Keratinocyte (primary cell): Measurements from ENCODE around the gene GPR39. TPM values are rescaled to one million over a fixed set of nuclear protein-coding genes. Genes with fewer than 3 reads are reported as not detected.

Source experiments
- DNase-seq: peaks from one replicate; pipeline ENCODE4 v3.0.0-alpha.2; 2011; ENCODE audit warnings: low read depth, missing footprints, low spot score
- FAIRE-seq: peaks from 2 replicates; lab custom pipeline; 2011; peaks lifted over from hg19 to GRCh38; lab: Jason Lieb, UNC
- H2AFZ ChIP-seq: 2 replicates; pipeline ENCODE4 v1.6.0; 2012; ENCODE audit warnings: low read length, control low read depth, inconsistent platforms; ENCODE audit not compliant: control insufficient read depth
- H3K27ac ChIP-seq: 2 replicates; pipeline ENCODE4 v1.5.1; 2011; ENCODE audit warnings: low read length; ENCODE audit not compliant: control insufficient read depth, insufficient read depth
- H3K27me3 ChIP-seq: 3 replicates; pipeline ENCODE4 v1.6.0; 2011; ENCODE audit warnings: low read length; ENCODE audit not compliant: control insufficient read depth, insufficient read depth; ENCODE audit errors: extremely low read depth
- H3K36me3 ChIP-seq, 2 experiments: 2 replicates in 1 of 2; 3 replicates in 1 of 2; pipeline ENCODE4 v1.5.1; 2011; ENCODE audit warnings: low read length in 2 of 2, mild to moderate bottlenecking in 1 of 2; ENCODE audit not compliant: control insufficient read depth in 2 of 2, insufficient read depth in 2 of 2; ENCODE audit errors: extremely low read depth in 1 of 2
- H3K4me1 ChIP-seq: 3 replicates; pipeline ENCODE4 v1.5.1; 2011; ENCODE audit warnings: low read length; ENCODE audit not compliant: control insufficient read depth, insufficient read depth; ENCODE audit errors: extremely low read depth
- H3K4me2 ChIP-seq: 3 replicates; pipeline ENCODE4 v1.6.0; 2011; ENCODE audit warnings: low read depth, low read length; ENCODE audit not compliant: control insufficient read depth, insufficient read depth; ENCODE audit errors: extremely low read depth
- H3K4me3 ChIP-seq, 3 experiments: fragments of 200-600 bp in 1 of 3; sonication (generic) in 1 of 3; 2 replicates in 2 of 3; 3 replicates in 1 of 3; pipeline ENCODE4 v1.5.1; 2011 to 2016; ENCODE audit warnings: low read length in 3 of 3, mild to moderate bottlenecking in 3 of 3, control low read depth in 2 of 3, inconsistent platforms in 1 of 3, low read depth in 1 of 3, mixed read lengths in 1 of 3, mixed run types in 1 of 3, moderate library complexity in 1 of 3; ENCODE audit not compliant: control insufficient read depth in 2 of 3, insufficient read depth in 2 of 3; ENCODE audit errors: extremely low read depth in 1 of 3
- H3K79me2 ChIP-seq: 2 replicates; pipeline ENCODE4 v1.6.0; 2012; ENCODE audit warnings: low read length; ENCODE audit not compliant: control insufficient read depth, insufficient read depth
- H3K9ac ChIP-seq: 3 replicates; pipeline ENCODE4 v1.6.0; 2011; ENCODE audit warnings: low read length; ENCODE audit not compliant: control insufficient read depth, insufficient read depth; ENCODE audit errors: extremely low read depth
- H3K9me1 ChIP-seq: 3 replicates; pipeline ENCODE4 v1.6.0; 2011; ENCODE audit warnings: low read length; ENCODE audit not compliant: control insufficient read depth, insufficient read depth; ENCODE audit errors: extremely low read depth
- H3K9me3 ChIP-seq: 2 replicates; pipeline ENCODE4 v1.5.1; 2012; ENCODE audit warnings: low read depth, low read length; ENCODE audit not compliant: control insufficient read depth
- H4K20me1 ChIP-seq: 3 replicates; pipeline ENCODE4 v1.6.0; 2011; ENCODE audit warnings: low read length; ENCODE audit not compliant: control insufficient read depth, insufficient read depth; ENCODE audit errors: extremely low read depth
- CTCF ChIP-seq, 3 experiments: IDR thresholded peaks in 1 of 3; conservative IDR thresholded peaks in 1 of 3; optimal IDR thresholded peaks in 1 of 3; 2 replicates in 2 of 3; 3 replicates in 1 of 3; pipeline versions ENCODE3 to v1.5.1; 2011; ENCODE audit warnings: low read length in 3 of 3, mild to moderate bottlenecking in 3 of 3, moderate library complexity in 2 of 3, control low read depth in 1 of 3, inconsistent platforms in 1 of 3; ENCODE audit not compliant: insufficient read depth in 2 of 3; ENCODE audit errors: extremely low read depth in 1 of 3
- EZH2 ChIP-seq: IDR thresholded peaks from one replicate; pipeline ENCODE4 v1.6.1; 2012; ENCODE audit warnings: inconsistent platforms, mild to moderate bottlenecking, low read length, moderate library complexity
- dilution Hi-C: fragments of 300-500 bp; cut with MboI; formaldehyde crosslinking; loops from one replicate; pipeline ENCODE4 v1.7.0; 2020; ENCODE audit warnings: low sequenced_read_pairs; ENCODE audit not compliant: extremely low pct_ligation_motif_present
- polyA plus RNA-seq, 5 experiments: library from polyadenylated mRNA; depleted of rRNA in 3 of 5; stranded (reverse) in 3 of 5; stranded (forward) in 1 of 5; unstranded in 1 of 5; fragments of >200 nt; gene quantifications; 1 replicate in 1 of 5; 2 replicates in 3 of 5; 3 replicates in 1 of 5; pipeline versions ENCODE4 v1.2.1 to v1.2.3, GENCODE V29; 2011 to 2012; ENCODE audit warnings: missing spikeins in 2 of 5, low read depth in 1 of 5, low replicate concordance in 1 of 5

GPR39 gene
- polyA plus RNA-seq, 1 donor (not counting 4 experiments of a cell fraction or from before 2014, with no cell fraction given): 4.7 TPM

- H3K79me2 ChIP-seq: no peaks in the 10 kb centered on the region
- FAIRE-seq (no peak), DNase-seq (no peak)
- H4K20me1 ChIP-seq: no peaks in the 10 kb centered on the region
- no peak overlapping the region for H2AFZ ChIP-seq
- TF ChIP-seq EZH2 (no peak), CTCF (optimal IDR thresholded peaks at IDR 0.05 in 1 of 3, IDR thresholded peaks at IDR 0.05 in 1 of 3, conservative IDR thresholded peaks at IDR 0.05 in 1 of 3; ENCODE audit: extremely low read depth in 1 of 3, insufficient read depth in 2 of 3, low read length in 3 of 3) (no peak)
- no peaks in the 10 kb centered on the region for H3K9me1 ChIP-seq
- H3K9me3 ChIP-seq: peaks cover 2% of the 10 kb centered on the region
- H3K36me3 ChIP-seq: no peaks in the 10 kb centered on the region
- dilution Hi-C loops: no loop called here
- no peak overlapping the region for H3K9ac ChIP-seq
- no peak overlapping the region for H3K27ac ChIP-seq
- no peaks in the 10 kb centered on the region for H3K27me3 ChIP-seq
- no peaks in the 10 kb centered on the region for H3K4me1 ChIP-seq
- no peak overlapping the region for H3K4me2 ChIP-seq
- no peak overlapping the region for H3K4me3 ChIP-seq
Measured at GRCh38 chr2:132503701-132504100, 87.1 kb downstream of the GPR39 start.

GRCh38 chr2:132515010-132515409 lies 98.4 kb downstream of the GPR39 start:
- DNase-seq (no peak), FAIRE-seq (no peak)
- Histone ChIP-seq H3K9ac (no peak overlapping the region), H4K20me1 (no peaks in the 10 kb centered on the region), H3K4me2 (no peak overlapping the region), H3K4me3 (no peak overlapping the region), H3K9me1 (no peaks in the 10 kb centered on the region), H3K27me3 (no peaks in the 10 kb centered on the region), H2AFZ (no peak overlapping the region), H3K27ac (no peak overlapping the region), H3K36me3 (no peaks in the 10 kb centered on the region), H3K9me3 (no peaks in the 10 kb centered on the region), H3K4me1 (peaks cover 3% of the 10 kb centered on the region), H3K79me2 (no peaks in the 10 kb centered on the region)
- TF ChIP-seq CTCF (optimal IDR thresholded peaks at IDR 0.05 in 1 of 3, IDR thresholded peaks at IDR 0.05 in 1 of 3, conservative IDR thresholded peaks at IDR 0.05 in 1 of 3; ENCODE audit: extremely low read depth in 1 of 3, insufficient read depth in 2 of 3, low read length in 3 of 3) (no peak), EZH2 (no peak)
- dilution Hi-C loops: no loop called here
